Measurements from ENCODE around the gene GNAZ. TPM values are rescaled to one million over a fixed set of nuclear protein-coding genes. Genes with fewer than 3 reads are reported as not detected.
"Not testable (repeated sequence)": the region's sequence is repeated elsewhere in the genome, so short reads cannot be mapped to it uniquely, and the experiment has no call there.

Gene GNAZ
- total RNA-seq, 2 donors from 2014 or later = 0.37 to 2.0 TPM

- Mint-ChIP-seq H3K36me3 (ENCODE audit: low read depth) (no peaks in the 10 kb centered on the region), H3K27ac (no peak overlapping the region), H3K4me1 (no peaks in the 10 kb centered on the region), H3K27me3 (peaks cover 16% of the 10 kb centered on the region), H3K4me3 (no peak overlapping the region), H3K9me3 (no peaks in the 10 kb centered on the region)
- ATAC-seq (replicated peaks) = peak; percentile 43
Measured at GRCh38 chr22:23035557-23036277, 34.6 kb upstream of the GNAZ start.

- Mint-ChIP-seq H3K27ac (no peak overlapping the region), H3K27me3 (peaks cover 20% of the 10 kb centered on the region), H3K36me3 (ENCODE audit: low read depth) (no peaks in the 10 kb centered on the region), H3K4me3 (no peak overlapping the region), H3K9me3 (no peaks in the 10 kb centered on the region), H3K4me1 (no peaks in the 10 kb centered on the region)
- no peak for ATAC-seq (replicated peaks)
Measured at GRCh38 chr22:23036684-23037428, 33.5 kb upstream of the GNAZ start.

DNA sequence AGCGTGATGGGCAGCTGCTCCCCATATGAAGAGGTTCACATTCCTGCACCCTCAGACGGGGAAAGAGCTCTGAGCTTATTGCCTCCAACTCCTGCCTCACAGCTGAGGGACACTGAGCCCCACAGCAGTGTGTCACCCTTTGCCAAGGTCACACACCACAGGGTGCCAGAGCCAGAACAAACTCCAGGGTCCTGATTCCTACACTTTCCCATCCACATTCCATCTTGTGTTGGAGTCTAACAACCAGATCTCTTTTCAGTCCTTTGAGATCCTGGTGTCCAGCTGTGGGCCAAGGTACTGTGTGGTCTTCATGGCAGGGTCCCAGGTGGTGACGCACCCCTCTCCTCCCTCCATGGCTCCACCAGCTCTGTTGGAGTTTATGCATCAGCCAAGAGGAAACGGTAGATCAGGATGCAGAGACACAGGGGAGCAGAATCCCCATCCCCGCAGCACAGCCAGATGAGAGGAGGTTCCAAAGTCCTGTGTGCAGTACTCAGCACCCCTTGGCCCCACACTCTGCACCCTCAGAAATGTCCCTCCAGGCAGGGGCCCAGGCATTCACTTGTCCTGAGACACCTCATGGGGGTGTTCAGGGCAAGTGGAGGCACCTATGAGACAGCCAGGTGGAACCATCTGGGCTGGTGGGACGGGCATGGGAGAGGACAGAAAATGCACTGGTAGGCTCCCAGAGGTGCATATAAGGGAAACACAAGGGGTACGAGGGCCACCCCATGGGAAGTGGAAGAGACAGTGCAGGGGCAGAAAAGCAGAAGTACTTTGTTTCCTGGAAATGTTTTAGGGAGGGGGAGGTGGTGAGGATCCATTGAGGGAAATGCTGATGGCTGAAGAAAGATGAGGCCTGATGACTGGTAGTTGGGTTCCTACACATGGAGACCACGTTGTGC, 32.6 kb upstream of the GNAZ start:
- no peaks in the 10 kb centered on the region for H3K9me3 Mint-ChIP-seq
- no peaks in the 10 kb centered on the region for H3K36me3 Mint-ChIP-seq (ENCODE audit: low read depth)
- H3K4me1 Mint-ChIP-seq = no peaks in the 10 kb centered on the region
- no peak overlapping the region for H3K4me3 Mint-ChIP-seq
- H3K27me3 Mint-ChIP-seq = peaks cover 20% of the 10 kb centered on the region
- ATAC-seq (replicated peaks) = no peak
- H3K27ac Mint-ChIP-seq = no peak overlapping the region

DNA sequence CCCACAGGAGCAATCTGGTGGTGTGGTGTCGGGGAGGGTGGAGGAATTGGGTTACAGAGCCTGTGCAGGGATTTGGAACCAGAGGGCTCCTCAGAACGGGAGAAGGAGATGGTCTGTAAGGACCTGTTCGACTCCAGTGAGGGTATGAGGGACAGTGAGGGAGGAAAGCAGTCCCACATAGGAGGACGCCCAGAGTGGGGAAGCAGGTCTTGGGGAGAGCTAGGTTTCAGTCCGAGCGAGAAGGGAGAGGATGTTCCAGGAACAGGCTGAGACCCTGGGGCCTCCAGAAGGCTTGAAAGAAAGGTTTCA, 32.0 kb upstream of the GNAZ start:
- no peaks in the 10 kb centered on the region for H3K9me3 Mint-ChIP-seq
- H3K27me3 Mint-ChIP-seq = peaks cover 16% of the 10 kb centered on the region
- no peak overlapping the region for H3K4me3 Mint-ChIP-seq
- H3K36me3 Mint-ChIP-seq (ENCODE audit: low read depth) = no peaks in the 10 kb centered on the region
- H3K4me1 Mint-ChIP-seq = no peaks in the 10 kb centered on the region
- no peak for ATAC-seq (replicated peaks)
- no peak overlapping the region for H3K27ac Mint-ChIP-seq

DNA sequence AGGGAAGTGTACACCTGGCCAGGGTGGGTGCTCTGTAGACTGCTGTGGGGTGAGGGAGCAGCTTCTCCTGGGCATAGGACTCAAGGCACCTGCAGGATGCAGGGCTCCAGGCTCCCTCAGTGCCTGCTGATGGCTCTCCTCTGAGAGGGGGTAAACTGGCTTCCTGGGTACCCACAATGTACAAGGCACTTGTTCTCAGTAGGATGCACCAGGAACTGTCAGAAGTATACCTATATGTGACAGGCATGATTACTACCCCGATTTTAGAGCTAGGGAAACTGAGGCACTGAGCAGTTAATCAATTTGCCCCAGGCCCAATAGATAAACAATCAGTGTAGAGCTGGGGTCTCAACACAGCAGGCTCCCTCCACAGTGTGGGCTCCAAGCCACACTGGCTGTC, 31.4 kb upstream of the GNAZ start:
- H3K4me1 Mint-ChIP-seq = no peaks in the 10 kb centered on the region

GRCh38 chr22:23042179-23042578, 28.1 kb upstream of the GNAZ start:
- no peaks in the 10 kb centered on the region for H3K4me1 Mint-ChIP-seq
- H3K9me3 Mint-ChIP-seq = peaks cover 4% of the 10 kb centered on the region
- no peak for ATAC-seq (replicated peaks)
- no peak overlapping the region for H3K4me3 Mint-ChIP-seq
- no peak overlapping the region for H3K27ac Mint-ChIP-seq
- H3K36me3 Mint-ChIP-seq (ENCODE audit: low read depth) = no peaks in the 10 kb centered on the region
- H3K27me3 Mint-ChIP-seq = peaks cover 25% of the 10 kb centered on the region

More for the DNA sequence above, 31.4 kb upstream of the GNAZ start:
- ATAC-seq (replicated peaks) = no peak
- peaks cover 16% of the 10 kb centered on the region for H3K27me3 Mint-ChIP-seq
- H3K9me3 Mint-ChIP-seq = no peaks in the 10 kb centered on the region
- H3K4me3 Mint-ChIP-seq = no peak overlapping the region
- no peak overlapping the region for H3K27ac Mint-ChIP-seq
- H3K36me3 Mint-ChIP-seq (ENCODE audit: low read depth) = no peaks in the 10 kb centered on the region

DNA sequence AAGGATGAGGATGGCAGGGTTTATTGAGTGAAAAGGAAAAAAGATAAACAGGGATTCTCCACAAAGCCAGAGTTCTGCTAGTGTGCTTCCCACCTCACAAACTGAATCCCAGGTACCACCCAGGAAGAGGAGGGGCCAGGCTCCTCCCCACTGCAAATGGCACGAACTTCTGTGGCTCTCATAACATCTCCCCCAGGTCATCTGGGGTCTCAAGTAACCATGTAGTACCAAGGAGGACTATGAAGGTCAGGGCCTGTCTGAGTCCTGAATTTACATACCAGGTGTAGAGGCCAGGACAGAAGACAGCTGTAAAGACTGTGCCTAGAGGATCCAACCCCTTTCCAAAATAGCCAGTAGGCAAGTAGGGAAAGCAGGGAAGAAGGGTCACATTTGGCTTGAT, 25.7 kb upstream of the GNAZ start:
- no peak overlapping the region for H3K4me3 Mint-ChIP-seq
- ATAC-seq (replicated peaks) = no peak
- no peaks in the 10 kb centered on the region for H3K36me3 Mint-ChIP-seq (ENCODE audit: low read depth)
- peaks cover 37% of the 10 kb centered on the region for H3K27me3 Mint-ChIP-seq
- no peak overlapping the region for H3K27ac Mint-ChIP-seq
- peaks cover 1% of the 10 kb centered on the region for H3K4me1 Mint-ChIP-seq
- H3K9me3 Mint-ChIP-seq = peaks cover 4% of the 10 kb centered on the region

- Mint-ChIP-seq H3K36me3 (ENCODE audit: low read depth) (no peaks in the 10 kb centered on the region), H3K4me3 (no peak overlapping the region), H3K27ac (no peak overlapping the region), H3K4me1 (peaks cover 6% of the 10 kb centered on the region), H3K9me3 (peaks cover 4% of the 10 kb centered on the region), H3K27me3 (peaks cover 38% of the 10 kb centered on the region)
- no peak for ATAC-seq (replicated peaks)
Measured at GRCh38 chr22:23045461-23045860, 24.9 kb upstream of the GNAZ start.

DNA sequence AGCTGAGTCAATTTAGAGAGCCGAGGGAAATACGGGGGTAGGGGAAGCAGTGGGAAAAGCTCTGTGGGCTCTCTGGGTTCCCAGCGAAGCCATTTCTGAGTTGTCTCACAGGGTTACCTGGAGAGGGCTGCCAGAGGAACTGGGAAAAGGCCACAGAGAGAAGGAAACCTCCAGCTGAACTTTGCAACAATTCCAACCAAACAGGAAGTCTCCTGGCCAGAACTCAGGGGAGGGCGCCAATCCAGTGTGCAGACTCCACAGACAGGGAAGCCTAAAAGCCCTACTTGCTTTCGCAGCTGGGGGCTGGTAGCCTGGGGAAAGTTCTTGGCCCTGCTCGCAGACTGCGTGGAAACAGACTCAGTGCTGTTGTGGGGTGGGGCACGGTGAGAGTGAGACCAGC, 23.1 kb upstream of the GNAZ start:
- ATAC-seq (replicated peaks) = no peak
- H3K4me3 Mint-ChIP-seq = no peak overlapping the region
- peaks cover 38% of the 10 kb centered on the region for H3K27me3 Mint-ChIP-seq
- H3K4me1 Mint-ChIP-seq = peaks cover 6% of the 10 kb centered on the region
- peaks cover 4% of the 10 kb centered on the region for H3K9me3 Mint-ChIP-seq
- no peak overlapping the region for H3K27ac Mint-ChIP-seq
- H3K36me3 Mint-ChIP-seq (ENCODE audit: low read depth) = no peaks in the 10 kb centered on the region

DNA sequence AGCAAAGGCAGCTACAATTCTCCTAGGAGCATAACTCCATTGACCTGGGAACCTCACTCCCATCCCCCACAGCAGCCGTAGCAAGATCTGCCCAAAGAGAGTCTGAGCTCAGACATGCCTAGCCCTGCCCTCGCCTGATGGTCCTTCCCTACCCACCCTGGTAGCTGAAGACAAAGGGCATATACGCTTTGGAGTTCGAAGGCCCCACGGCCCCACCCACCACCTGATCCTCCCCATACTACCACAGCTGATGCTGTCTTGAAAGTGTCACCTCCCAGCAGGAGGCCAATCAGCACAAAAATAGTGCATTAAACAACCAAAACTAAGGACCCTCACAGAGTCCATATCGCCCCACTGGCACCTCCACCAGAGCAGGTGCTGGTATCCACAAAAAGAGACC, 22.6 kb upstream of the GNAZ start:
- Mint-ChIP-seq H3K27me3 (peaks cover 38% of the 10 kb centered on the region), H3K9me3 (peaks cover 4% of the 10 kb centered on the region), H3K27ac (no peak overlapping the region), H3K36me3 (ENCODE audit: low read depth) (no peaks in the 10 kb centered on the region), H3K4me1 (peaks cover 6% of the 10 kb centered on the region), H3K4me3 (no peak overlapping the region)
- no peak for ATAC-seq (replicated peaks)

- not testable (repeated sequence) for H3K4me1 Mint-ChIP-seq; H3K9me3 Mint-ChIP-seq; H3K4me3 Mint-ChIP-seq; H3K36me3 Mint-ChIP-seq (ENCODE audit: low read depth); ATAC-seq (replicated peaks); H3K27ac Mint-ChIP-seq
- H3K27me3 Mint-ChIP-seq = peaks cover 34% of the 10 kb centered on the region
Measured at GRCh38 chr22:23050546-23050945, 19.8 kb upstream of the GNAZ start.

DNA sequence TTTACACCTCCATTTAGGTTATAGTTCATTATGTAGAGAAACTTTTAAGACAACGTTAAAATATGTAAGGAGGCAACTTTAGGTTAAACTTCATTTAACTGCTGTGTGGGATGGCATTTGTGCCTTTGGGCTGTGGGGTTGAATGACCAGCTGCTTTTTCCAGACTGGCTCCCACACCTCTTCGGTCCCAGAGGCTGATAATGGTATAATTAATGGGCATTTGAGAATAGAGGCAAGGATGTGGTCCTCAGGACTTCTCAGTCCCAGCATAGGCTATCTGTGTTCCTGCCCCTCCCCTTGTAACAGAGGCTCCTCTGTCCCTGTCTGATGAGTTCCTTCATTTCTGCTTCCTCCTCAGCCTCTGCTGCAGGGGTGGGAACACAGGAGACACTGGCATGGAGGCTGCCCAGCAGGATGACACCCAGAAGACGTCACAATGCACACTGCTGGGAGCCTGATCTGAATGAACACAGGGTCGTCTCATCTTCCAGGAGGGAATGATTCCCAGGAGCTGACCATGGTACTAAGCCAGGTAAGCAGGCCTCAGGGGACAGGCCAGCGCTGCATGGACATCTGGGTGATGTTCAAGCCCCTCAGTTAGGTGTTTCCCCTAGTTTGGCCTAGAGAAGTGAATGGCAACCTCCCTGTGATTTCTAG, 17.1 kb upstream of the GNAZ start:
- H3K27ac Mint-ChIP-seq = no peak overlapping the region
- peaks cover 6% of the 10 kb centered on the region for H3K4me1 Mint-ChIP-seq
- H3K27me3 Mint-ChIP-seq = peaks cover 24% of the 10 kb centered on the region
- H3K9me3 Mint-ChIP-seq = peaks cover 6% of the 10 kb centered on the region
- no peak for ATAC-seq (replicated peaks)
- H3K4me3 Mint-ChIP-seq = no peak overlapping the region
- no peaks in the 10 kb centered on the region for H3K36me3 Mint-ChIP-seq (ENCODE audit: low read depth)

DNA sequence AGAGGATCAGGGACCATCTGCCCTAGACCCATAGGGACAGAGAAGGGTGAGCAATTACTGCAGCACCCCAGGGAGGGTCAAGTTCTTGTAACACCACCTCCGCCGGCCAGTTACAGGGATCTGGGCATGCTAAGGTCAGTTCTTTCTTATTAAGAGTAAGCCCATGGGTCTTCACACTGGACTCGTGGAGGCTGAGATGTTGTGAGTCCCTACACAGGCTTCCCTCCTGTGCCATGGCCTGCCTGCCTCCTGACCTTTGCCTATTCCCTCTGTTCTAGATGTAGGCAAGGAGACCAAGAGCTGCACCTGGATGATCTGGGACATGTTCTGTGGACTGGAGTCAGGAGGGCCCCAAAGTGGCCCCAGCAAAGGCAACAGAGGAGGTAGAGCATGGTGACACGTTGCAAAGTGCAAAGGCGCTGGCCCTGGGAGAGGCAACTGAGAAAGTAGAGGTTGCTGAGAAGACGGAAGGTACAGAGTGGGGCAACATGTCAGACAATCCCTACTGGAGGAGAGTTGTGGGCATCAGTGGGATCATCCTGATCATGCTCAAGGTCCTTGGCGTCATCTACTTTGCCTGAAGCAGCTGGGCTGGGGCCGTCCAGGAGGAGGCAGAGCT, 16.3 kb upstream of the GNAZ start:
- Mint-ChIP-seq H3K27me3 (peaks cover 15% of the 10 kb centered on the region), H3K9me3 (peaks cover 6% of the 10 kb centered on the region), H3K4me1 (peaks cover 6% of the 10 kb centered on the region), H3K36me3 (ENCODE audit: low read depth) (no peaks in the 10 kb centered on the region), H3K4me3 (no peak overlapping the region), H3K27ac (no peak overlapping the region)
- ATAC-seq (replicated peaks) = no peak

Data from activated T-helper 17 cell treated with anti-CD3 and anti-CD28 coated beads, Interleukin-2, amount 50 U/mL, for 72 hours (primary cell).